ENCODE measurements around the gene PLS3.

The PLS3 gene

DNA sequence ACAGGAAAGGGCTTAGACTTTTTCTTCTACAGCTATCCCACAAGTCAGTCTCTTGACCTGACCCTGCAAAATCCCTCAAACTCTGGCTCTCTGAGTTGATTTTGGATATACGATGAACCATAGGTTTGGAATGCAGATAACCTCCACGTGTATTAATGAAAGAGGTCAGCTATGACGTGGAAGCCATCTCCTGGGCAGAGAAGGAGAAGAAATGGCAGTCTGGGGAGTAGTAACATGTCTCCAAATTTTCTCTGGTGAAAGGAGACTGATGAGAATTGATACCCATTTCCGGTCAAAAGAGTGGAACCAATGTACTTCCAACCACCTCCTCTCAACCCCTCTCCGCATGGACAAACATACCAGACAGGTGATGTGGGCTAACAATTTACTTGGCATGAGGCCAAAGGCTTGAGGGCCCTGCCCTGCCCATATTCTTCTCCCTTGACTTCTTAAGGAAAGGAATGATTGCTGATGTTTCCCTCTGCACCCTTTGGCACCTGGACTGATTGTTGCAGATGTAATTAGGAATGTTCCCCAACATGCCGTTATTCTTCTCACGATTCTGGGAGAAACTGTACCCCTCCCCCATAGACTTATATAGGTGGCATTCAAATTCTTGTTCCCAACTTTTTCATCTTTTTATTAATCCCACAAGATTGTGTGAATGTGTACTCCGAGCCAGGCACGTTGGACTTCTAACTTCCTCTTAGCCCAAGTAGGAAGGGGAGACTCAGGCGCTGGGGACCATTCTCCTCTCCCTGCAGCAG lies 580 bp upstream of the PLS3 start:
- Histone ChIP-seq H2BK5ac (ENCODE audit: low read depth, low read length, poor library complexity, severe bottlenecking) (no peak overlapping the region), H3K4me3 (ENCODE audit: insufficient read depth in 1 of 2, low read depth in 1 of 2, low read length in 2 of 2) (peak overlapping the region; percentile 62 to 83), H4K91ac (ENCODE audit: low read length) (no peak overlapping the region), H2BK120ac (ENCODE audit: low read depth, low read length) (no peak overlapping the region), H3K27me3 (ENCODE audit: control insufficient read depth in 1 of 2, insufficient read depth in 1 of 2, low read length in 2 of 2) (peaks cover 0 to 33% of the 10 kb centered on the region in 2 experiments), H3K9me3 (ENCODE audit: control insufficient read depth, low read length) (no peaks in the 10 kb centered on the region), H3K14ac (ENCODE audit: low read length in 2 of 2) (no peak overlapping the region), H4K8ac (ENCODE audit: low read length) (peak overlapping the region; percentile 84), H3K27ac (ENCODE audit: low read length, poor library complexity, severe bottlenecking) (peak overlapping the region; percentile 81), H3K79me1 (replicated peaks; ENCODE audit: low read length, poor library complexity, severe bottlenecking) (no peaks in the 10 kb centered on the region), H2BK12ac (ENCODE audit: low read length in 2 of 2) (peak overlapping the region in 1 of 2 experiments; percentile 39), H3K36me3 (ENCODE audit: control insufficient read depth in 1 of 2, insufficient read depth in 2 of 2, low read depth in 1 of 2, low read length in 2 of 2) (no peaks in the 10 kb centered on the region), H3K9ac (ENCODE audit: low read length) (peak overlapping the region; percentile 94), H3K4ac (ENCODE audit: low read depth in 1 of 2, low read length in 2 of 2) (no peak overlapping the region), H3K23ac (ENCODE audit: low read length in 2 of 2) (no peak overlapping the region), H3K18ac (ENCODE audit: low read depth in 1 of 2, low read length in 2 of 2) (peak overlapping the region; percentile 5 to 66), H3K4me2 (ENCODE audit: low read length, poor library complexity, severe bottlenecking) (peak overlapping the region; percentile 9), H2BK15ac (ENCODE audit: low read depth, poor library complexity, severe bottlenecking) (no peak overlapping the region), H2AFZ (ENCODE audit: low read depth, low read length) (peak overlapping the region; percentile 42), H3K4me1 (ENCODE audit: control insufficient read depth, insufficient read depth, low read depth, low read length) (no peaks in the 10 kb centered on the region), H2AK5ac (ENCODE audit: low read length, severe bottlenecking) (no peak overlapping the region)
- WGBS: 45% methylated on average over 6 of the region's 10 CpGs
- DNase-seq: peak; percentile 23

- H3K27ac ChIP-seq (ENCODE audit: low read length, poor library complexity, severe bottlenecking): peak overlapping the region; percentile 92
- peak overlapping the region; percentile 33 for H2BK5ac ChIP-seq (ENCODE audit: low read depth, low read length, poor library complexity, severe bottlenecking)
- peak overlapping the region; percentile 58 for H2BK120ac ChIP-seq (ENCODE audit: low read depth, low read length)
- peak overlapping the region; percentile 51 to 82 for H3K4ac ChIP-seq (ENCODE audit: low read depth in 1 of 2, low read length in 2 of 2)
- H2BK12ac ChIP-seq (ENCODE audit: low read length in 2 of 2): peak overlapping the region in 1 of 2 experiments; percentile 54
- WGBS: 0% methylated on average over 30 of the region's 55 CpGs
- no peak overlapping the region for H2AFZ ChIP-seq (ENCODE audit: low read depth, low read length)
- H2BK15ac ChIP-seq (ENCODE audit: low read depth, poor library complexity, severe bottlenecking): peak overlapping the region; percentile 52
- H3K4me2 ChIP-seq (ENCODE audit: low read length, poor library complexity, severe bottlenecking): peak overlapping the region; percentile 60
- H4K8ac ChIP-seq (ENCODE audit: low read length): peak overlapping the region; percentile 54
- H3K27me3 ChIP-seq (ENCODE audit: control insufficient read depth in 1 of 2, insufficient read depth in 1 of 2, low read length in 2 of 2): peaks cover 0 to 27% of the 10 kb centered on the region in 2 experiments
- H3K14ac ChIP-seq (ENCODE audit: low read length in 2 of 2): peak overlapping the region in 1 of 2 experiments; percentile 81
- H3K9ac ChIP-seq (ENCODE audit: low read length): peak overlapping the region; percentile 94
- H4K91ac ChIP-seq (ENCODE audit: low read length): peak overlapping the region; percentile 50
- H3K36me3 ChIP-seq (ENCODE audit: control insufficient read depth in 1 of 2, insufficient read depth in 2 of 2, low read depth in 1 of 2, low read length in 2 of 2): peaks cover 0 to under 1% of the 10 kb centered on the region in 2 experiments
- H3K4me3 ChIP-seq (ENCODE audit: insufficient read depth in 1 of 2, low read depth in 1 of 2, low read length in 2 of 2): peak overlapping the region; percentile 62 to 83
- H3K79me1 ChIP-seq (replicated peaks; ENCODE audit: low read length, poor library complexity, severe bottlenecking): no peaks in the 10 kb centered on the region
- no peaks in the 10 kb centered on the region for H3K9me3 ChIP-seq (ENCODE audit: control insufficient read depth, low read length)
- H3K18ac ChIP-seq (ENCODE audit: low read depth in 1 of 2, low read length in 2 of 2): peak overlapping the region; percentile 91 to 97
- peak overlapping the region in 1 of 2 experiments; percentile 24 for H3K23ac ChIP-seq (ENCODE audit: low read length in 2 of 2)
- peak; percentile 68 for DNase-seq
- H2AK5ac ChIP-seq (ENCODE audit: low read length, severe bottlenecking): no peak overlapping the region
- H3K4me1 ChIP-seq (ENCODE audit: control insufficient read depth, insufficient read depth, low read depth, low read length): no peaks in the 10 kb centered on the region
Measured at GRCh38 chrX:115561605-115562479, 868 bp downstream of the PLS3 start.

GRCh38 chrX:115562480-115562847 lies 1.5 kb downstream of the PLS3 start:
- H3K4me3 ChIP-seq (ENCODE audit: insufficient read depth in 1 of 2, low read depth in 1 of 2, low read length in 2 of 2): peak overlapping the region; percentile 62 to 83
- H3K18ac ChIP-seq (ENCODE audit: low read depth in 1 of 2, low read length in 2 of 2): peak overlapping the region in 1 of 2 experiments; percentile 34
- H3K14ac ChIP-seq (ENCODE audit: low read length in 2 of 2): peak overlapping the region in 1 of 2 experiments; percentile 81
- peak; percentile 55 for DNase-seq
- H3K23ac ChIP-seq (ENCODE audit: low read length in 2 of 2): no peak overlapping the region
- H4K91ac ChIP-seq (ENCODE audit: low read length): peak overlapping the region; percentile 50
- WGBS: 2% methylated on average over 6 of the region's 9 CpGs
- H3K27ac ChIP-seq (ENCODE audit: low read length, poor library complexity, severe bottlenecking): peak overlapping the region; percentile 92
- peaks cover 0 to 26% of the 10 kb centered on the region in 2 experiments for H3K27me3 ChIP-seq (ENCODE audit: control insufficient read depth in 1 of 2, insufficient read depth in 1 of 2, low read length in 2 of 2)
- no peak overlapping the region for H2BK12ac ChIP-seq (ENCODE audit: low read length in 2 of 2)
- H2BK120ac ChIP-seq (ENCODE audit: low read depth, low read length): no peak overlapping the region
- no peaks in the 10 kb centered on the region for H3K79me1 ChIP-seq (replicated peaks; ENCODE audit: low read length, poor library complexity, severe bottlenecking)
- peak overlapping the region; percentile 94 for H3K9ac ChIP-seq (ENCODE audit: low read length)
- H3K4ac ChIP-seq (ENCODE audit: low read depth in 1 of 2, low read length in 2 of 2): peak overlapping the region; percentile 46 to 82
- H2BK5ac ChIP-seq (ENCODE audit: low read depth, low read length, poor library complexity, severe bottlenecking): no peak overlapping the region
- no peak overlapping the region for H2AK5ac ChIP-seq (ENCODE audit: low read length, severe bottlenecking)
- peaks cover 0 to 5% of the 10 kb centered on the region in 2 experiments for H3K36me3 ChIP-seq (ENCODE audit: control insufficient read depth in 1 of 2, insufficient read depth in 2 of 2, low read depth in 1 of 2, low read length in 2 of 2)
- peak overlapping the region; percentile 60 for H3K4me2 ChIP-seq (ENCODE audit: low read length, poor library complexity, severe bottlenecking)
- no peaks in the 10 kb centered on the region for H3K4me1 ChIP-seq (ENCODE audit: control insufficient read depth, insufficient read depth, low read depth, low read length)
- no peaks in the 10 kb centered on the region for H3K9me3 ChIP-seq (ENCODE audit: control insufficient read depth, low read length)
- peak overlapping the region; percentile 7 for H4K8ac ChIP-seq (ENCODE audit: low read length)
- H2BK15ac ChIP-seq (ENCODE audit: low read depth, poor library complexity, severe bottlenecking): no peak overlapping the region
- H2AFZ ChIP-seq (ENCODE audit: low read depth, low read length): no peak overlapping the region

All from mesenchymal stem cell (in vitro differentiated cells and primary cell).